Suprapubic skin (tissue), 4 donors: ENCODE results near the gene DMKN. TPM values are rescaled to one million over a fixed set of nuclear protein-coding genes. Genes with fewer than 3 reads are reported as not detected.

Experiments used
- DNase-seq, 2 donors: peaks; one replicate each; pipeline ENCODE4 v3.0.0-alpha.2; 2019; ENCODE audit warnings: low spot score in 2 of 2
- H3K27ac ChIP-seq: fragments of 200-600 bp; sonication (generic); one replicate; pipeline ENCODE4 v1.5.1; 2019
- H3K27me3 ChIP-seq: fragments of 200-600 bp; sonication (generic); one replicate; pipeline ENCODE4 v1.5.1; 2019
- H3K36me3 ChIP-seq: fragments of 200-600 bp; sonication (generic); one replicate; pipeline ENCODE4 v1.5.1; 2019
- H3K4me1 ChIP-seq: fragments of 200-600 bp; sonication (generic); one replicate; pipeline ENCODE4 v1.5.1; 2019
- H3K4me3 ChIP-seq: fragments of 200-600 bp; sonication (generic); one replicate; pipeline ENCODE4 v1.5.1; 2019; ENCODE audit warnings: mild to moderate bottlenecking
- H3K9me3 ChIP-seq: fragments of 200-600 bp; sonication (generic); one replicate; pipeline ENCODE4 v1.5.1; 2019
- EP300 ChIP-seq: sonication (generic); formaldehyde crosslinking; IDR thresholded peaks from one replicate; pipeline ENCODE4 v1.6.1; 2017; ENCODE audit warnings: antibody characterized with exemption
- POLR2A ChIP-seq, 2 donors: fragments of 450-650 bp; IDR thresholded peaks; one replicate each; pipeline ENCODE4 v1.6.1; 2017; ENCODE audit warnings: antibody characterized with exemption in 2 of 2, mild to moderate bottlenecking in 2 of 2, moderate library complexity in 2 of 2
- POLR2AphosphoS5 ChIP-seq, 3 donors: sonication (generic); formaldehyde crosslinking; IDR thresholded peaks; one replicate each; pipeline ENCODE4 v1.6.1; 2017; ENCODE audit warnings: antibody characterized with exemption in 3 of 3
- WGBS: methylation state at CpG from one replicate; pipeline ENCODE4 v1.1.5; 2018; 5-methylcytosine and 5-hydroxymethylcytosine counted together
- total RNA-seq, 4 donors: library from RNA; depleted of rRNA; stranded (reverse); fragments of >200 nt; gene quantifications; one replicate each; pipeline ENCODE4 v1.1.0, GENCODE V29; 2016
- TF ChIP-seq, protein P1 (sequence below), 2 donors: fragments of 200-600 bp in 1 of 2; fragments of 450-650 bp in 1 of 2; sonication (generic) in 1 of 2; IDR thresholded peaks; one replicate each; pipeline ENCODE4 v1.5.1; 2016 to 2019; ENCODE audit warnings: antibody characterized with exemption in 2 of 2, mild to moderate bottlenecking in 1 of 2, moderate library complexity in 1 of 2

The DMKN gene
- total RNA-seq, 4 donors from 2014 or later: 2,237 to 6,229 (median 5,437) TPM

DNA sequence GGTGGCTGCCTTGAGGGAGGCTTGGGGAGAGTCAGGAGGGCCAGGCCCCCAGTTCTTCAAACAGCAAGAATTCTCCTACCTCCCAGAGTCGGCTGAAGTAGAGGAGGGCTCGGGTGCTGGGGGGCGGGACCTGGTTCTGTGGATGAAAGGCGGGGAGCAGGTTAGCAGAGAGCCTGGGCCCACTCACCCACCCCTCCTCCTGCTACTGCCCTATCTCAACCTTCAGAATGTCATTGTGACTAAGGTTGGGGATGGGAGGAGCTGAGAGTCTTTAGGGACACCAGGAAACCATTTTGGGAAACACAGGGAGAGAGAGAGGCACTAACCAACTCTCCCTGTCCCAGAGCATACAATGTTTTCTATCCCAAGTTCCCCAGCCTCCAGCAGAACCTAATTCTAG lies 10.7 kb downstream of the DMKN start:
- Histone ChIP-seq H3K4me1 (peaks cover 13% of the 10 kb centered on the region), H3K4me3 (no peak overlapping the region), H3K36me3 (no peaks in the 10 kb centered on the region), H3K27me3 (no peaks in the 10 kb centered on the region), H3K9me3 (no peaks in the 10 kb centered on the region), H3K27ac (no peak overlapping the region)
- 83% methylated on average over 4 of the region's 4 CpGs for WGBS
- DNase-seq: no peak
- TF ChIP-seq POLR2AphosphoS5 (IDR thresholded peaks at IDR 0.05): no peak
- TF ChIP-seq, protein P1, sequence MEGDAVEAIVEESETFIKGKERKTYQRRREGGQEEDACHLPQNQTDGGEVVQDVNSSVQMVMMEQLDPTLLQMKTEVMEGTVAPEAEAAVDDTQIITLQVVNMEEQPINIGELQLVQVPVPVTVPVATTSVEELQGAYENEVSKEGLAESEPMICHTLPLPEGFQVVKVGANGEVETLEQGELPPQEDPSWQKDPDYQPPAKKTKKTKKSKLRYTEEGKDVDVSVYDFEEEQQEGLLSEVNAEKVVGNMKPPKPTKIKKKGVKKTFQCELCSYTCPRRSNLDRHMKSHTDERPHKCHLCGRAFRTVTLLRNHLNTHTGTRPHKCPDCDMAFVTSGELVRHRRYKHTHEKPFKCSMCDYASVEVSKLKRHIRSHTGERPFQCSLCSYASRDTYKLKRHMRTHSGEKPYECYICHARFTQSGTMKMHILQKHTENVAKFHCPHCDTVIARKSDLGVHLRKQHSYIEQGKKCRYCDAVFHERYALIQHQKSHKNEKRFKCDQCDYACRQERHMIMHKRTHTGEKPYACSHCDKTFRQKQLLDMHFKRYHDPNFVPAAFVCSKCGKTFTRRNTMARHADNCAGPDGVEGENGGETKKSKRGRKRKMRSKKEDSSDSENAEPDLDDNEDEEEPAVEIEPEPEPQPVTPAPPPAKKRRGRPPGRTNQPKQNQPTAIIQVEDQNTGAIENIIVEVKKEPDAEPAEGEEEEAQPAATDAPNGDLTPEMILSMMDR (IDR thresholded peaks at IDR 0.05): no peak
- TF ChIP-seq EP300: no peak
- no peak for TF ChIP-seq POLR2A (IDR thresholded peaks at IDR 0.05)

DNA sequence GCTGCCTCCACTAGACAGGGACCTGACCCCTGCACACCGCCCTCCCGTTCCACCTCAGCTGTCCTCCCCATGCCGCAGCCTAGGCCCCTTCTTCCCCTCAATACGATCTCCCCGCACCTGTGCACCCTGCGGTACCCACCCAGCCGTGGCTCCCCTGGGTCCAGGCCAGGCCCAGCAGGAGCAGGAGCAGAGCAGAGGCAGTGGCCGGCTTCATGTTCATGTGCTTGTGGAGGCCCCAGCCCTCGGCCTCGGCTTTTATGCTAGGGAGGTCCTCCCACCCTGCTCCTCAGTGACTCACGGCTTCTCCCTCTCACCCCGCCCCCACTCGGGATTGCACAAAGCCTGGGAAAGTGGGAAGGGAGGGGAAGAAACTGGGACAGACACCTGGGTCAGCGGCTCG lies 11.8 kb downstream of the DMKN start:
- WGBS: 65% methylated on average over 15 of the region's 15 CpGs
- TF ChIP-seq POLR2AphosphoS5 (IDR thresholded peaks at IDR 0.05): peak in 1 of 3 donors; percentile 57
- no peak for TF ChIP-seq EP300
- TF ChIP-seq, protein P1 (IDR thresholded peaks at IDR 0.05): no peak
- peak in 1 of 2 donors; percentile 20 for TF ChIP-seq POLR2A (IDR thresholded peaks at IDR 0.05)
- peak overlapping the region; percentile 38 for H3K4me3 ChIP-seq
- H3K9me3 ChIP-seq: no peaks in the 10 kb centered on the region
- H3K27me3 ChIP-seq: no peaks in the 10 kb centered on the region
- DNase-seq: no peak
- peaks cover 13% of the 10 kb centered on the region for H3K4me1 ChIP-seq
- peak overlapping the region; percentile 83 for H3K27ac ChIP-seq
- H3K36me3 ChIP-seq: no peaks in the 10 kb centered on the region

DNA sequence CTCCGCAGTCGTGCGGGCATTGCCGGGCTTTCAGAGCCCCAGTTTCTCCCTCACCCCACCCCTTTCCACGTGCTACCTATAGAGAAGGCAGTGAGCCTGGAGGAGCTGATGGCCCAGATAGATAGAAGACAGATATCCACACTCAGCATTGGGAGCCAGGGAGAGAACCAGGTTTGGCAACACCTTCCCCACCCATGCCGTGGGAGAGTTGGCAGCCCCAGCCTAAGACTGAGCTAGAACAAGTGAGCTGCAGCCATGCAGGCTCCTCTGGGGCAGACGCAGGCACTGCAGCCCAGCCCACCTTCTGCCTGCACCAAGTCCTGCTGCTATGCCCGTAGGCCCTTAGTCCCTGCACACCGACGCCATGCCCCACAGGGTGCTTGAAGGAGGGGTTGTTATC lies 12.8 kb downstream of the DMKN start:
- Histone ChIP-seq H3K4me3 (peak overlapping the region; percentile 38), H3K4me1 (peaks cover 16% of the 10 kb centered on the region), H3K27me3 (no peaks in the 10 kb centered on the region), H3K9me3 (no peaks in the 10 kb centered on the region), H3K36me3 (no peaks in the 10 kb centered on the region), H3K27ac (peak overlapping the region; percentile 83)
- 64% methylated on average over 8 of the region's 10 CpGs for WGBS
- peak in 1 of 3 donors; percentile 28 for TF ChIP-seq POLR2AphosphoS5 (IDR thresholded peaks at IDR 0.05)
- TF ChIP-seq EP300: no peak
- DNase-seq: no peak

DNA sequence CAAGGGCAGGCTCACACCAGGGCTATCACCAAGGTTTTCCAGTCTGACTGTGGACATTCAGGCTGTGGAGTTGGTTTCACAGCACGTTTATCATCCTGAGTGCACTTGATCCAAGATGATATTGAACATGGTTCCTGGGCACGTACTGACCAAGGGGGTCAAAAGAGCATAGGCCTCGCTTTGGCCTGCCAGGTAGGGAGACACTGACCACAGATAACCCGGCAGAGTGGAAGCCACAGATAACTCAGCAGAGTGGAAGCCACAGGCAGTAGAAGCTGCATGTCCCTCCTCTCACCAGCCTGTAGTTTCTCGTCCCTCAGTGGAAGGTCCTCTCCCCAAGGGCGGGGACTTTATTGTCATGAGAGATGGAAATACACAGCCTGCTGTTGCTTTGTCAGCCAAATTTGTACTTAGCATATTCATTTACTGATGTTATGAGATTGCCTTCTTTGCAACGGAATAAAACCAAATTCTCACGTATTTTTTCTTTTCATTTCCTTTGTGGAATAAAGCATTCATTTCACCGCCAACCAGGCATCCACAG lies 14.4 kb downstream of the DMKN start:
- H3K4me1 ChIP-seq: peaks cover 32% of the 10 kb centered on the region
- no peak for DNase-seq
- H3K4me3 ChIP-seq: peak overlapping the region; percentile 38
- H3K27me3 ChIP-seq: no peaks in the 10 kb centered on the region
- TF ChIP-seq, protein P1 (IDR thresholded peaks at IDR 0.05): no peak
- TF ChIP-seq EP300: no peak
- no peak for TF ChIP-seq POLR2A (IDR thresholded peaks at IDR 0.05)
- no peak for TF ChIP-seq POLR2AphosphoS5 (IDR thresholded peaks at IDR 0.05)
- H3K27ac ChIP-seq: peak overlapping the region; percentile 83
- no peaks in the 10 kb centered on the region for H3K9me3 ChIP-seq
- WGBS: 60% methylated on average over 9 of the region's 9 CpGs
- no peaks in the 10 kb centered on the region for H3K36me3 ChIP-seq

DNA sequence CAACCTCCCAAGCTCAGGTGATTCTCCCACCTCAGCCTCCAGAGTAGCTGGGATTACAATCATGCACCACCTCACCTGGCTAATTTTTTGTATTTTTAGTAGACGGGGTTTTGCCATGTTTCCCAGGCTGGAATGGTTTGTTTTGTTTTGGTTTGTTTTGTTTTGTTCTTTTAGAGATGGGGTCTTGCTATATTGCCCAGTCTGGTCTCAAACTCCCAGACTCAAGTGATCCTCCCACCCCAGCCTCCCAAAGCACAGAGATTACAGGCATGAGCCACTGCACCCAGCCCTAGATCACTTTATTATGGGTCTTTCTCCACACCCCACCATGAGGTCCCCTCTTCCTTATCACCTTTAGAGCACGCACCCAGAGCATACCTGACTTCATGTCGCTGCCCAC lies 15.2 kb downstream of the DMKN start:
- H3K4me1 ChIP-seq: peaks cover 38% of the 10 kb centered on the region
- TF ChIP-seq POLR2A (IDR thresholded peaks at IDR 0.05) (no peak), EP300 (no peak), POLR2AphosphoS5 (IDR thresholded peaks at IDR 0.05) (no peak)
- TF ChIP-seq, protein P1 (IDR thresholded peaks at IDR 0.05): no peak
- no peaks in the 10 kb centered on the region for H3K9me3 ChIP-seq
- no peaks in the 10 kb centered on the region for H3K36me3 ChIP-seq
- peaks cover under 1% of the 10 kb centered on the region for H3K27me3 ChIP-seq
- no peak overlapping the region for H3K4me3 ChIP-seq
- DNase-seq: no peak
- WGBS: 81% methylated on average over 3 of the region's 3 CpGs
- H3K27ac ChIP-seq: no peak overlapping the region

DNA sequence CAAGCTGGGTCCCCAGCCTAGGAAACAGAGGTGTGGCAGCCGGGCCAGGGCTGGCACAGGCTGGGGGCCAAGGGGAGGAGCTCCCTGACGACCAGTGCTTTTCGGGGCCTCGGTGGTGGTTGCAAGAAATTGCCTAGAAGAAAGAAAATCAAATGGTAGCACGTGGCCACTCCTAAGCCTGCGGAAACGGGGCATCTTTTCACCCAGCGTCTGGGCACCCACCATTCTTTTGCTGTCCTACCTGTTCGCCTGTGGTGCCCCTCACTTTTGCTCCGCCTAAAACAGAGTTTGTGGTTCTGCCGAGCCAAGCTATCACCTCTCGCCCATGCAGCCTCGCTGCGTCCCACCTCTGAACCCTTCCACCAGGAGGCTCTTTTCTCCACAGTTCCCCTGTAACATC lies 16.0 kb downstream of the DMKN start:
- Histone ChIP-seq H3K4me1 (peaks cover 47% of the 10 kb centered on the region), H3K27me3 (peaks cover 5% of the 10 kb centered on the region), H3K4me3 (no peak overlapping the region), H3K36me3 (no peaks in the 10 kb centered on the region), H3K9me3 (no peaks in the 10 kb centered on the region), H3K27ac (no peak overlapping the region)
- 63% methylated on average over 14 of the region's 14 CpGs for WGBS
- TF ChIP-seq POLR2AphosphoS5 (IDR thresholded peaks at IDR 0.05): no peak
- TF ChIP-seq, protein P1 (IDR thresholded peaks at IDR 0.05): no peak
- TF ChIP-seq POLR2A (IDR thresholded peaks at IDR 0.05): no peak
- no peak for TF ChIP-seq EP300
- no peak for DNase-seq
